ENCODE results near the gene SOS1.
"Not testable (repeated sequence)": the region's sequence is repeated elsewhere in the genome, so short reads cannot be mapped to it uniquely, and the experiment has no call there.

The SOS1 gene

DNA sequence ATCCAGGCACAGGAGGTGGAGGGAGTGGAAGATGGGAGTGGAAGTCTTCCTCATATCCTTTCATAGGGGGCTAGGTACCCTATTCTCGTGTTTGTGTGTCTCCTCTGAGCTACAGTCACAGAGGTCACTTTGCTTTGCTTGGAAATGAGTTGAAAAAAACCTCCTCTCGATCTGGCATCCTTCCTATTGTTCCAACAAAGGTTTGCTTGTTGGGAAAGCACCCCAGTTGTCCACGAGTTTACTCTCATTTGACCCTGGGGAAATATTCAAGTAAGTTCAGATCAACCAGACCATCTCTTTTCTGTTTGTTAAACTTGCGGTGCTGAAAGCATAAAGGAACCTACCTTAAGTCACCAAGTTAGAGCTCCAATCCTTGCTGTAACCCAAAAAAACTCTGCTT, 171.9 kb downstream of the SOS1 start:
- no peak for DNase-seq
- intact Hi-C loops (cut with DNase I): no loop called here

DNA sequence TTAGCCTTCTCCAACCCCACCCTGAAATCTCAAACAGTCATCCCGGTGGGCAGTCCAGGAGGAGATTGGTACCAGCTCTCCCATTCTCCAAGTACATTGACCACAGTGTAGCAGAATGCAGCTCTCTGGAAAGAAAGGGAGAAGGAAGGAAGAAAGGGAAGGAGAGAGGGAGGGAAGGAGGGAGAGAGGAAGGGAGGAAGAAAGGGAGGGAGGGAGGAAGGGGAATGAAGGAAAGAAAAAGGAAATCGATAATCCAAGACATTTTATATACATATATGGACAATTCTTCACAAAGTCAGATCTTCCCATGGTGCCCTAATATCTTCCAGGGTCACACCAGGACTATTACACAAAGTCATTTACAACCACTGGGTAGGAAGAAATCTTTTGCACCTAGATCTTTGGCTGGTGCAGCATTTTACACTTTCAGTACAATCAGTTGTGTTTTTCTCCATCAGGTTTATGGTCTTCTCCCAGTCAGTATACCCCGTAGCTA, 172.4 kb downstream of the SOS1 start:
- intact Hi-C loops (cut with DNase I): no loop called here
- DNase-seq: no peak

DNA sequence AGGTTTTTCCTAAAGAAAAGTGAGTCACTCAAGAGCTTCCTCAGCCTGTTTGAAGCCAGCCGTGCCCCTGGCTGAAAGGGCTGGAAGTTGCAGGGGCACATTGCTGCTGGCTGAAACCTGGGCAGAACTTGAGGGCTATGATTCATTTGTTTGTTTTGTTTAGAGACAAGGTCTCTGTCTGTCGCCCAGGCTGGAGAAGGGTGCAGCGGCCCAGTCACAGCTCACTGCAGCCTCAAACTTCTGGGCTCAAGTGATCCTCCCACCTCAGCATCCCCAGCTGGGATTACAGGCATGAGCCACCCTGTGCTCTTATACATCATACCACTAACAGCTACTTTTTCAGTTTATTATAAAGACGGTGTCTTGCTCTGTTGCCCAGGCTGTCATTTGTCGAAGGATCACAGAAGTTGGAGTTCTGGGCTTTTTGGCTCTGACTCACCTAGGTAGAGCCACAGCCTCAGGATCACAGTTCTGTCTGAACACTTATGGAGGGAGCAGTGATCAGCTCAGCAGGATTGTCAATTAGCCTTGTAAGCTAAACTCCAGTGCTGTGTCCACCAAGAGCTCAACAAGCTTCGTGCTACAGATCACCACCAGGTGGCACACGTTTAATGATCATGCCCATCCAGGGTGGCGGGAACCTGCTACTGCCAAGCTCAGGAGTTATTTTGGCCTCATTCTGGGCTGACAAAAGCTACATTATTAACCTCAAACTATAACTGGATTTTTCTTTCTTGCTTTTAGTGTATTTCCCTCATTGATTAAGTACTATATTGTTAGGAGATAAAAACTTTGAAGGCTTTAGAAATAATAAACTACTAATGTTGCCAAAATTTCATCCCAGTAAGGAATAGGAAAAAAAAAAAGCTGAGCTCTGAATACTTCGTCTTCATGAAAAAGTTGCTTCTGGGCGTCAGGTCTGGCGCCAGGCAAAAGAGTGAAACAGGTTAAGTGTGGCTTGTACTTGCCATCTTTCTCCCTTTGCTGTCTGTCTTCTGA, 173.3 kb downstream of the SOS1 start:
- intact Hi-C loops (cut with DNase I): no loop called here
- DNase-seq: peak; percentile 14 to 83 (median 69)

DNA sequence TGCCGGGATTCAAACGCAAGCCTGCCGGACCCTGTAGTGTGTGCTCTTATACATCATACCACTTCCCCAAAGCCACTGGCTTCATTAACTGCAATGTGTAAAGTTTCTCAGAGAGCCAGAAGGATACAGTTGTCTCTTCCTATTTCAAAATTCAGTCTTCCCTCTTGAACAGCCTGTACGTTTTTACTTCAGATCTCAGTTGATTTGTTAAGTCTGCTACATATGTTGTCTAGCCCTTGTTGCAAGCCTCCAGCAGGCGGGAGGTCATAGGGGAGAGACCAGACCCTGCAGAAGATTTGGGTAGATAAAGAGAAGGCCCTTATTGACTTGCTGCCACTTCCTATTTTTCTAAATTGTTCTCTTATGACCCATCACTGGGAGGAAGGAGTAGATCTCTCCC, 174.9 kb downstream of the SOS1 start:
- intact Hi-C loops (cut with DNase I): no loop called here
- DNase-seq: no peak

DNA sequence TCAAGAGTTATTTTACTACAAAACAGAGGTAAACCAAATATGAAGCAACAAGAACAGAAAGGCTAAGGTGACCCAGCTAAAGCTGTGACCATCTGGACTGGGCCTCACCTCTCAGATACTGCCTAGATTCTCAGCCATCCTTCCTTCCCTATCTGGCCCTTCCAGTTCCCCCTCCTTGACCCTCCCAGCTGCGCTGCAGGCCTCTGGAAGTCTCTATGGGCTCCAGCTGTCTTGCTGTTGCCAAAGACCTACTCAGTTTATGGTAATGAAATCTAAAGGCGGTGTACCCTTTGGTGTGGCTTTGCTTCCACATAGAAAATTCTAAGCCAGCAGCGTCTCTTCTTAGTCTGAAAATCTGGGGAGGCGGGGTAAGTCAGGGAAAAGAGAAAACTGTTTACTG, 175.5 kb downstream of the SOS1 start:
- intact Hi-C loops (cut with DNase I): no loop called here
- no peak for DNase-seq

DNA sequence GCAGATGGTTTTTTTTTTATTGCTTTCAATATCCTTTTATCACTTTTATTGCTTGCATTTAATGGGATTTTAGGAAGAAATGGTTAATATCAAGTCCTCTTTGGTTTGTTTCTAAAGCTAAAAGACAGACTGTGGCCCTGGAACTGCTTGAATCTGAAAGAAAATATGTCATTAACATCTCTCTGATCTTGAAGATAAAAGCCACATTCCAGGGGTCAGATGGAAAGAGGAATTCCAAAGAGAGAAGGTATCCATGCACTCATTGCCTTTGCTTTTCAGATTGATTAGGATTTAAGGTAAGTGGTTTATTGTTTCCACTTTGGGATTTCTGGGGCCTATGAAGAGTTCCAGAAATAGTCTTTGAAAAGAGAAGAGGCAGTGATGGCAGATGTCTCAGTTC, 177.1 kb downstream of the SOS1 start:
- DNase-seq: no peak
- intact Hi-C loops (cut with DNase I): no loop called here

DNA sequence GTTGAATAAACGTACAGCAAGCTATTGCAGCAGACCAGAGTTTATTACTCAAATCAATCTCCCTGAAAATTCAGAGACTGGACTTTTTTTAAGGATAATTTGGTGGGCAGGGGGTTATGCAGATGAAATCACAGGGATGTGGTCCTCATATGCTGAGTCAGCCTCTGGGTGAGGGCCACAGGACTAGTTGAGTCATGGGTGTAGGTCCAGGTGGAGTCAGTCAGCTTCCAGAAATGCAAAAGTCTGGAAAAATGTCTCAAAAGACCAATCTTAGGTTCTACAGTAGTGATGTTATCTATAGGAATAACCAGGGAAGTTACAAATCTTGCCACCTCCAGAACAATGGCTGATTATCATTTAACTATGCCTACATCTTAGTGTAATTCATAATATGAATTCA, 180.1 kb downstream of the SOS1 start:
- DNase-seq: no peak
- intact Hi-C loops (cut with DNase I): no loop called here

DNA sequence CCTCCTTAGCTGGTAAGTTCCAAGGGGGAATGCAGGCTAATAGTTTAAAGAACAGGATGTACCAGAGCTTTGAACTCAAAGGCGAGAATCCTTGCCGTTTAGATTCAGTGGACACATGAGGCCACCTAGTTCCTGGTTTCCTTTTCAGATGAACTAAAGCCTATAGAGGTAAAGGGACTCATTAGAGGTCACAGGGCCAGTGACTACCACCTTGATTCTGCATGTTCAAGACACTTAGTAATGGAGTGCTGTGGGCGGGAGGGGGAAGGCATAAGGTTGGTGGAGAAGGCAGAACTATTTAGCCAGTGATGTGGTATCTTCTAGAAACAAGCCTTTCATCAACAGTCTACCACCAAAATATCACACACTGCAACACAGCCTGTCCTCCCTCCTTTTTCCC, 183.3 kb downstream of the SOS1 start:
- intact Hi-C loops (cut with DNase I): no loop called here

DNA sequence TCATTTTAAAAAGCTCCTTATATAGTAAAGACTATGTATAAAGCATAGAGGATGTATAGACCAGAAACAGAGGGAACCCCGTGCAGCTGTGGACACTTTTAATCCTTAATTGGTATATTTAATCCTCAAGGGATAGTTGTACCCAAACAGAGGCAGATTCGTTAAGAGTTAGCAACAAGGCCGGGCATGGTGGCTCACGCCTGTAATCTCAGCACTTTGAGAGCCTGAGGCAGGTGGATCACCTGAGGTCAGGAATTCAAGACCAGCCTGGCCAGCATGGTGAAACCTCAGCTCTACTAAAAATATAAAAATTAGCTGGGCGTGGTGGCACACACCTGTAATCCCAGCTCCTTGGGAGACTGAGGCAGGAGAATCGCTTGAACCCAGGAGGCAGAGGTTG, 184.3 kb downstream of the SOS1 start:
- intact Hi-C loops (cut with DNase I); DNase-seq: not testable (repeated sequence)

More for the DNA sequence above, 183.3 kb downstream of the SOS1 start:
- no peak for DNase-seq

DNA sequence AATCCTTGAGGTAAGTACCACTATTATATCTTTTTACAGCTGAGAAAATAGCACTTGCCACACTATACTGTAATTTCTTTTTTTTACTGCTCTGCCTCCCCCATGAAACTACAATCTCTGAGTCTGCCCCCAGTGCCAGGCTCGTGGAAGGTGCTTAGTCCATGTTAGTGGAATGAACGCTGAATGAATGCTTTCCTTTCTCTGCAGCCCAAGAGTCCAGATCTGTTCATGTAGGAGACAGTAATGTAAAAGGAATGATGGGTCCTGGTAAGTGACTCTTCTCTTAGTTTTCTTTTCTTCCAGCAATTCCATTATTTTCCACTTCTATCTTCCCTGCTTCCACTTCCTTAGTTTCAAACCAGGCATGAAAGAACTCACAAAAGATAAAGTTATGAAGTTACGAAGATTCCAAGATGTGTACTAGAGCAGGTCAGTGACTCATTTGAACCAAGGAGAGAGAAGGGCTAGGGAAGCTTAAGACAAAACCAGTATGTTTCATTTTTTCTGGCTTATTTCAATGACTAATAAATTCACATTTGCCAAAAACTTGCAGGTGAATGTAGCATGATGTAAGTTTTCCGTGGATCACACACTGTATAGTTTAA, 185.2 kb downstream of the SOS1 start:
- intact Hi-C loops (cut with DNase I): no loop called here
- DNase-seq: no peak

DNA sequence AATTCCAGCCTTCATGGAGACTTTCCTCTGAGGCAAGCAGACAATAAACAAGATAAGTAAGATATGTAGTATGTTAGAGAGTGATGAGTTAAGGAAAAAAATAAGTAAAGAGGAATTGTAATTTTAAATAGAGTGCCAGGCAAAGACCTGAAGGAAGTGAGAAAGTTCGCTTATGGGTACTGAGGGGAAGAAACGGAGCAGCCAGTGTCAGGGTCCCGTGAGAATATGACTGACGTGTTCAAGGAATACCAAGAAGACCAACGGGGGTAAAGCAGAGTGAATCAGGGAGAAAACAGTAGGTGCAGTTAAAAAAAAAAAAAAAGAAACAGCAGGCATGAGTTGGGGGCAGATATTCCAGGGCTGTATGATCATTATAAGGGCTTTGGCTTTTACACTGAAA, 186.1 kb downstream of the SOS1 start:
- DNase-seq: no peak
- intact Hi-C loops (cut with DNase I): no loop called here

DNA sequence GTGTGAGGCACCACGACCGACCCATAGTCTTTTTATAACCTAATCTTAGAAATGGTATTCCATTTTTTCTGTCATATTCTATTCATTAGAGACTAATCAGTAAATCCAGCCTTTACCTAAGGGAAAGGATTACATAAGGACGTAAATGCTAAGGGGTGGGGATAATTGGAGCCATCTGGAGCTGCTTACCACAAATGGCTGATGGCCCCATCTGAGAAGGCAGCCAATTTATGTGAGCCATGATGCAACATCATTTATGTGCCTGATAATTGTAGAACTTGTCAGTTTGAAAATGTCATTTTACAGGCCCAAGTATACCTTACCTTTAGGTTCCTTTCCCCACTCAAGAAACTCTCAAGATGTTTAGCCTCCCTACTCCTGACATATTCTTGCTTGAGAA, 187.2 kb downstream of the SOS1 start:
- no peak for DNase-seq

DNA sequence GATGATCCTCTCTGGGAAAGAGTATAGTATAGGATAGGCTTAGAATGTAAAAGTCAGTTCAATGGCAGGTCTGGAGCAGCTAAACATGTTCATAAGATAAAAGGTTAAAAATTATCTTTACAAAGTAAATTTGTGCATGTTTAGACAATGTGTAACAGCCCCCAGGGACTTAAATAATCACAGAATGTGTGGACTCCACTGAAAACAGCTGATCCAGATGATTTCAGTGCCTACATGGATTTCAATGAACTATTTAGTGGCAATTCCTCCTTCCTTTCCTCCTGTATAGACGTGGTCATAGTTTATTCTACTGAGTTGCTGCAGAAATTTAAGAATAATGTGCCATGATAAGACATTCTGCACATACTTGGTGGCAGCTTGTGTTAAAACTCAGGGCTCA, 188.3 kb downstream of the SOS1 start:
- DNase-seq: no peak
- intact Hi-C loops (cut with DNase I): no loop called here

More for the DNA sequence above, 187.2 kb downstream of the SOS1 start:
- intact Hi-C loops (cut with DNase I): no loop called here

All from head of caudate nucleus (tissue), 42 donors.